Fibroblast of skin of right quadriceps (primary cell): ENCODE measurements around the gene TPPP.
"Not testable (repeated sequence)": the region's sequence is repeated elsewhere in the genome, so short reads cannot be mapped to it uniquely, and the experiment has no call there.

ENCODE experiments used
- DNase-seq: peaks from one replicate; pipeline ENCODE4 v3.0.0-alpha.2; 2013

The TPPP gene

GRCh38 chr5:643811-644271, 49.3 kb downstream of the TPPP start:
- no peak for DNase-seq

- DNase-seq = no peak
Measured at GRCh38 chr5:643351-643801, 49.8 kb downstream of the TPPP start.

GRCh38 chr5:642481-642880, 50.7 kb downstream of the TPPP start:
- no peak for DNase-seq

- DNase-seq = no peak
Measured at GRCh38 chr5:641331-641765, 51.8 kb downstream of the TPPP start.

- DNase-seq = no peak
Measured at GRCh38 chr5:640461-641330, 52.5 kb downstream of the TPPP start.

- no peak for DNase-seq
Measured at GRCh38 chr5:639584-640213, 53.5 kb downstream of the TPPP start.

- DNase-seq = no peak
Measured at GRCh38 chr5:639253-639530, 54.0 kb downstream of the TPPP start.

- no peak for DNase-seq
Measured at GRCh38 chr5:638501-639252, 54.5 kb downstream of the TPPP start.

GRCh38 chr5:637581-638450, 55.3 kb downstream of the TPPP start:
- DNase-seq = no peak

GRCh38 chr5:636951-637350, 56.2 kb downstream of the TPPP start:
- DNase-seq = no peak

GRCh38 chr5:635306-636055, 57.7 kb downstream of the TPPP start:
- DNase-seq = no peak

GRCh38 chr5:634191-634590, 59.0 kb downstream of the TPPP start:
- DNase-seq = no peak

- no peak for DNase-seq
Measured at GRCh38 chr5:633501-633955, 59.6 kb downstream of the TPPP start.

- not testable (repeated sequence) for DNase-seq
Measured at GRCh38 chr5:628351-629205, 64.6 kb downstream of the TPPP start.

GRCh38 chr5:627840-628239, 65.3 kb downstream of the TPPP start:
- DNase-seq = no peak

- no peak for DNase-seq
Measured at GRCh38 chr5:626850-627249, 66.3 kb downstream of the TPPP start.

- no peak for DNase-seq
Measured at GRCh38 chr5:625516-625915, 67.6 kb downstream of the TPPP start.

- no peak for DNase-seq
Measured at GRCh38 chr5:624951-625230, 68.3 kb downstream of the TPPP start.

GRCh38 chr5:624118-624950, 68.8 kb downstream of the TPPP start:
- no peak for DNase-seq

- no peak for DNase-seq
Measured at GRCh38 chr5:623531-623930, 69.6 kb downstream of the TPPP start.
